Measurements from ENCODE around the gene SRGAP3.

SRGAP3 gene

DNA sequence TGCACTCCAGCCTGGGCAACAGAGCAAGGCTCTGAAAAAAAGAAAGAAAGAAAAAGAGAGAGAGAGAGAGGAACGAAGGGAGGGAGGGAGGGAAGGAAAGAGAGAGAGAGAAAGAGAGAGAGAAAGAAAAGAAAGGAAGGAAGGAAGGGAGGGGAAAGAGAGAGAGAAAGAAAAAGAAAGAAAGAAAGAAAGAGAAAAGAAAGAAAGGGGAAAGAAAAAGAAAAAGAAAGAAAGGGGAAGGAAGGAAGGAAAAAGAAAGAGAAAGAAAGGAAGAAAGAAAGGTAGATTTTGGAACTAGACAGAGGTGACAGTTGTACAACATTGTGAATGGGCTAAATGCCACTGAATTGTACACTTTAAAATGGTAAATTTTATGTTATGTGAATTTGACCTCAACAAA is 5.3 kb upstream of the SRGAP3 start:
- H3K27ac ChIP-seq: no peak overlapping the region
- no peak for DNase-seq (ENCODE audit: low read depth, low spot score)

DNA sequence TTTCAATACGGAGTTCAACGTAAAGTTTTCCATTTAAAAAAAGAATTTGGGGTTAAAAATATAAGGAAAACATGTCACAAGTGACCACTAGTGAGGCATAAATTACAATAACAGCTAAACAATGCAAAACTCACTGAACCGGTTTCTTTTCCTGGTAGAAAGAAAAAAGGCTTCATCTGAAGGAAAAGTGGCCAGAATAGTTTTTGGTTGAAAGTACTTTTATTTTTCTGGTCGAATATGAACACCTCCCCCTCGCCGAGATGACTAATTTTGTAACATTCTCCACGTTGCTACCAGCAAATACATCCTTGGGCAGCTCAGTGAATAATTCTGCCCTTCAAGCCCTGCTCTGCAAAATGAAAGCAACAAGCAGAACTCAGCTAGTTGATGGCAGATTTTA is 3.9 kb upstream of the SRGAP3 start:
- no peak for DNase-seq (ENCODE audit: low read depth, low spot score)

GRCh38 chr3:9251055-9251786 is 1.8 kb upstream of the SRGAP3 start:
- no peak for DNase-seq (ENCODE audit: low read depth, low spot score)
- H3K27ac ChIP-seq: no peak overlapping the region

More for the DNA sequence above, 3.9 kb upstream of the SRGAP3 start:
- no peak overlapping the region for H3K27ac ChIP-seq

DNA sequence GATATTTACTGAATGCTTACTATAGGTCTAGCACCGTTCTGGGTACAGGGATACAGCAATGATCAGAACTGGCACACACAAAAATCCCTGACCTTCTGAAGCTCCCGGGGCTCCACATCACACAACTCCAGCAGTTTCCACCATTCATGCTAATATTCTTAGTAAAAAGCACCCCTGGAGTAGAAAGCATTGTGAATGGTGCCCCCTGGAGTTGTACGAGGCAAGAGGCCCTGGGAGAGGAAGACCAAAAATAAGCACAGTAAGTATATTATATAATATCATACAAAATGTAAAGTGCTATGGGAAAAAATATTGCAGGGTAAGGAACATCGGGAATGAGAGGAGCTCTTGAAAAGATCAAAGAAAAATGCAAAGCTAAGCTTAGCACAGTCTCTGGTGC is 790 bp upstream of the SRGAP3 start:
- no peak for DNase-seq (ENCODE audit: low read depth, low spot score)
- H3K27ac ChIP-seq: peak overlapping the region; percentile 68

DNA sequence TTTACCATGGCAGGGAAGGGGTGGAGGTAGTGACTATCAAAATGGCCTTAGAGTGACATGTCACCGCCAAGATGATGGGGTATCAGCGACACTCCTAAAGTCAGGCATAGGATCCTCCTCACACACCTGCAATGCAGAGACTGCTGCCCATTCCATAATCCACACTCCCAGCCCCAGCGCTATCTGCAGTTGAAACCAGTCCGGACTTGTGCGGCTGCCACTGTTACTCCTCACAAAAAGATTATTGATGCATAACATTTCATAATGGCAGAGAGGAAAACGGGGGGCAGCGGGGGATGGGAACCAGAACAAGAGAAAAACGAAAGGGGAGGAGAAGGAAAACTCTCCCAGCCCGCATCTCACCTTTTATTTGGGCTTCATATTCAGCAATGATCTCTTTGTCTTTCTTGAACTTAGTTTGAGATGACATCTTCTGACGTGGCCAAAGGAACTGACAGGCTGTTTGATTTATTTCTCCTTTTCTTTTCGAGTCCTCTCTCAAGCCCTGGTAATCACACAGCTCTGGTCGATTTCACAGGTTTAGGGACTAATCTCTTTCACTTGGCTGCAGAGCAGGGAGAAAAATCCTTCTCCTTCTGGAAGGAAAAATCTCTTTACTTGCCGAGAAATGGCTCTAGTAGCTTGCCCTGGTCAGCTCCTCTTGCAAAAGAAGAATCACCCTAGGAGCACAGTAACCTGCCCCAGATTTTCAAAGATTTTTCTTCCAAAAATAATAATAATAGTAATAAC is 749 bp downstream of the SRGAP3 start:
- peak overlapping the region; percentile 68 for H3K27ac ChIP-seq
- no peak for DNase-seq (ENCODE audit: low read depth, low spot score)

DNA sequence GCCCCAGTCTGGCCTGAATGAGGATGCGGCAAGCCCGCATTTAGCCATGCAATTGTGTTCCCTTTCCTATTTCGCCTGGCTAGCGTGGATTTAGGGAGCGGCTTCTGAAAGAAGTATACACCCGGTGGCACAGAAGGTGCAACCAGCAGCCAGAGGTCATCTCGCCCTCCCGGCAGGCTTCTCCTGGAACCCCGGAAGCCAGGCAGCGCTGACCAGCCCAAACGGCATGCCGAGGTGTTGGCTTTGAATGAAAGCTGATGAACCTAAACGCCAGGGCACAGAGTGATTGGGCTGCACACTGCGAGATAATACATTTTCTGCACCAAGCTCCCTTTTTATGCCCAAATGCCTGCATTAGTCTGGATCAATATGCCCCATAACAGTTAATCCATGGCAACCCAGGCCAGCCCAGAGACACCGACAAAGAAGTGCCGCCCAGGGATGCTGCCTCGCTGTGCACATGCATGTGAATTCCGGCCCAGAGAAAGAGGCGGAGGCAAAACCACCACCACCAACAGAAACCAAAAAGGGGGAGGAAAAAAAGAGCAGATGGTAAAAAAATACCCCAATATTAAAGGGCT is 1.4 kb downstream of the SRGAP3 start:
- DNase-seq (ENCODE audit: low read depth, low spot score): no peak
- peak overlapping the region; percentile 68 for H3K27ac ChIP-seq

DNA sequence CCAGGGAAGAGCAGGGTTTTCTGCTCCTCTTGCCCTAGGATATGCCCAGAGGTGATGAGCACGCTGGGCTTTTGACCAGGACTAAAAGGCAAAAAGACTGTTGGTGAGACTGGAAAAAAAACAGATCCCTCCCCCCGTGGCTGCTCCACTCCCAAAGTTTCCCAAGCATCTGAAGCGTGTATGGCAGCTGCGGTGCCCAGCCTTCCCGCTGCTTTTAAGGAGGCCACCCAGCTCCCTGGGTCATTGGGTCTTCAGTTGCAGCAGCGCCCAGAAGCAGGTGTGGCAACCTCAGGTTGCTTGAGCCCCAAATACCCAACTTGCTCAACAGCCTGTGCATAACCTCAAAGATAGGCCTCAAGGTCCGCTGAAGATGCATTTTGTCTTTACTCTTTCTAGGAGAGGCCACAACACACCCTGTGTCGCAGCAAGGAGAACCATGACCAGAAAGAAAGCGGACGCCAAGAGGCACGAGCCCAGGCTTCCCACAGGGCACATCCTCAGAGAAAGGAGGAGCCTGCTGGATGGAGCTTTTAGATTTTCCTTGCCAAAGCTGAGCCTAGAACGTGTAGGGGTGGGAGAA is 2.0 kb downstream of the SRGAP3 start:
- no peak for DNase-seq (ENCODE audit: low read depth, low spot score)
- peak overlapping the region; percentile 68 for H3K27ac ChIP-seq

DNA sequence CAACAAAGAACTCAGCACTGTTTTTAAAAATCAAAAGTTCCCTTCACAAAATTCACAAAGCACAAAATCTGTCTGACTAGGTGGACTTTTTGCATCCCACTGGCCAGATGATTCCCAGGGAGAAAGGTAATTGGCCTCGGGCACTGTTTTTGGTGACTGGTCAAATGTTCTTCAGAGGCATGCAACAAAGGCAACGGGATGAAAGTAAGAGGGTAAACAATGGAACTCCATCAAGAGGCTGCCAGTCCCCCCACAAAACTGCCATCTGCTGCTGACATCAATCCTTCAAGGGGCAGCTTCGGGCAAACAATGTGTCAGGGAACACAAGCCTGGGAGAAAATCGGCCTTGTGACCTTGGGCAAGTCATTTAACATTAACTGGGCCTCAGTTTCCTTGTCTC is 3.3 kb downstream of the SRGAP3 start:
- no peak for DNase-seq (ENCODE audit: low read depth, low spot score)
- H3K27ac ChIP-seq: no peak overlapping the region

GRCh38 chr3:9244495-9245183 is 4.8 kb downstream of the SRGAP3 start:
- no peak overlapping the region for H3K27ac ChIP-seq
- no peak for DNase-seq (ENCODE audit: low read depth, low spot score)

DNA sequence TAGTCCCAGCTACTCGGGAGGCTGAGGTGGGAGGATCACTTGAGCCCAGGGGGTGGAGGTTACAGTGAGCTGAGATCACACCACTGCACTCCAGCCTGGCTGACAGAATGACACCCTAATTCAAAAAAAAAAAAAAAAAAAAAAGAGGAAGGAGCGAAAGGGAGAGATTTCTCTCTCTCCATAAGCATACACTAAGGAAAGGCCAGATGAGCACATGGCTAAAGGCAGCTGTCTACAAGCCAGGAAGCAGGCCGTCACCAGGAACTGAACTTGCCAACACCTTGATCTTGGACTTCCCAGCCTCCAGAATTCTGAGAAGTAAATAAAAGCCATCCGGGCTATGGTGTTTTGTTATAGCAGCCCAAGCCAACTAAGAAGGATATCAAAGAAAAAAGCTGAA is 7.5 kb downstream of the SRGAP3 start:
- no peak overlapping the region for H3K27ac ChIP-seq
- DNase-seq (ENCODE audit: low read depth, low spot score): no peak

- H3K27ac ChIP-seq: no peak overlapping the region
- no peak for DNase-seq (ENCODE audit: low read depth, low spot score)
Measured at GRCh38 chr3:9239680-9240079, 9.8 kb downstream of the SRGAP3 start.

DNA sequence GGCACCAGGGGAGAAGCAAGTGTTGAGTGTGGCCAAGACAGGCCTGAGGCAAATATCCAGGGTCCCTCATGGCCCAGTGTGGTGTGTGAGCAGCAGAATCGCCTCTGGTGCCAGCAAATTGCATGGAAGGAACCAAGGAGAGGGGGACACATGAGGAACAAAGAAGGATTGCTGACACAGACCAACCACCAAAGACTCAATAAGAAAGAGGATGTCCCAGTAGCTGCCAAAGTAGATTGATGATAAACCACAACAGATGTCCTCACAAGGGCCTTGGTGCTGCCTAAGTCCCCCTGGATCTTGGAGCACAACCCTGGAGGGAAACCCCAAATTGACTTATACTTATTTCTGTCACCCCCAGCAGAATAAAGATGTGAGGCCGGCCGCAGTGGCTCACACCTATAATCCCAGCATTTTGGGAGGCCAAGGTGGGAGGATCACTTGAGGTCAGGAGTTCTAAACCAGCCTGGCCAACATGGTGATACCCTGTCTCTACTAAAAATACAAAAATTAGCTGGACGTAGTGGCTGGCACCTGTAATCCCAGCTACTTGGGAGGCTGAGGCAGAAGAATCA is 10.6 kb downstream of the SRGAP3 start:
- H3K27ac ChIP-seq: no peak overlapping the region
- no peak for DNase-seq (ENCODE audit: low read depth, low spot score)

GRCh38 chr3:9238276-9238675 is 11.2 kb downstream of the SRGAP3 start:
- no peak for DNase-seq (ENCODE audit: low read depth, low spot score)

GRCh38 chr3:9233814-9234600 is 15.4 kb downstream of the SRGAP3 start:
- H3K27ac ChIP-seq: no peak overlapping the region
- DNase-seq (ENCODE audit: low read depth, low spot score): no peak

More at GRCh38 chr3:9238276-9238675, 11.2 kb downstream of the SRGAP3 start:
- H3K27ac ChIP-seq: no peak overlapping the region

- H3K27ac ChIP-seq: no peak overlapping the region
- no peak for DNase-seq (ENCODE audit: low read depth, low spot score)
Measured at GRCh38 chr3:9233101-9233500, 16.3 kb downstream of the SRGAP3 start.

DNA sequence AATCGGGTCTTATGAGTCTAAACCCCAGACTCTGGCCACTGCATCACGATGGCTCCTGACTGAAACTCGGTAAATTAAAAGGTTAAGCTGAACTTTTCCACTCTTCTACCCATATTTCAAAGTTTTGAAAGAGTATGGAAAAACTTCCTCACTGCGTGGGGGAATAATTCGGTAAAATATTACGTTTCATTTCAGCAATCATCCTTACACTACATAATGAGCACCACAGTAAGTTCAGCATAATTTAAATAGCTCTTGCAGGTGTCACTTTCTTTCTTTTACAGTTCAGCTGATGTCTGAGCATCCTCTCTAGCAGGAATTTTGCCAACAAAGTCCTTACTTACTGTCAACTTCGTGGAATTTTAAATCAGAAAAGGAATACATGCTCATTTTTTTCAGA is 17.5 kb downstream of the SRGAP3 start:
- no peak for DNase-seq (ENCODE audit: low read depth, low spot score)
- no peak overlapping the region for H3K27ac ChIP-seq

- no peak overlapping the region for H3K27ac ChIP-seq
- DNase-seq (ENCODE audit: low read depth, low spot score): no peak
Measured at GRCh38 chr3:9231471-9231870, 18.0 kb downstream of the SRGAP3 start.

DNA sequence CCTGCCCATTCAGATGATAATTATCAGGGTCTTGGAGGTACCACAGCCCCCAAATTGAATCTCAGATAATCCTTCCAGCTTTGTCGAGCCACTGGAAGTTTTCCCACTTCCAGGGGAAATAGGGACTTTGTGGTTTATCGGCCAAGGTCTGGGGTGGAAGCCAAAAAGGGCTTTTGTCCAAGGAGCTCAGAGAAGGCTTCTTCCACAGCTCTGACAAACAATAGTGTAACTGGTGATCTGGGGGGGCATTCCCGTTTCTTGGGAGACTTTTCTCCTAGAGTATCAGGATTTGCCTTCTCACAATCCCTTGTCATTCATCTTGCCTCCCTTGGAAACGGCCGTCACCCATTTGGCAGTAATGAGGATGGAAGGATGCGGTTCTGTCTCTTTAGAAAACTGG is 18.4 kb downstream of the SRGAP3 start:
- no peak for DNase-seq (ENCODE audit: low read depth, low spot score)
- H3K27ac ChIP-seq: no peak overlapping the region

DNA sequence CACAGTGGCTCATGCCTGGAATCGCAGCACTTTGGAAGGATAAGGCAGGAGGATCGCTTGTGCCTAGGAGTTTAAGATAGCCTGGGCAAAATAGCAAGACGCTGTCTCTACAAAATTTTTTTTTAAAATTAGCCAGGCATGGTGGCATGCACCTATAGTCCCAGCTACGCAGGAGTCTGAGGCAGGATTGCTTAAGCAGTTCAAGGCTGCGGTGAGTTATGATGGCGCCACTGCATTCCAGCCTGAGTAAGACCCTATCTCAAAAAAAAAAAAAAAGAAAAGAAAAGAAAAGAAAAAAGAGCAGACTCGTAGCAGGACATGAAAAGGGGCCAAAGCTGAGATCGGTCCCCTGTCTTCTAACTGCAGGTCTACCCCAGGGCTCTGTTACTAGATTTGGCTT is 18.9 kb downstream of the SRGAP3 start:
- H3K27ac ChIP-seq: no peak overlapping the region
- DNase-seq (ENCODE audit: low read depth, low spot score): no peak
